Measurements from ENCODE around the gene YIPF5. TPM values are rescaled to one million over a fixed set of nuclear protein-coding genes. Genes with fewer than 3 reads are reported as not detected.

The YIPF5 gene
- polyA plus RNA-seq, 1 donor (not counting 4 experiments of a cell fraction or from before 2014, with no cell fraction given), result 83.9 TPM

DNA sequence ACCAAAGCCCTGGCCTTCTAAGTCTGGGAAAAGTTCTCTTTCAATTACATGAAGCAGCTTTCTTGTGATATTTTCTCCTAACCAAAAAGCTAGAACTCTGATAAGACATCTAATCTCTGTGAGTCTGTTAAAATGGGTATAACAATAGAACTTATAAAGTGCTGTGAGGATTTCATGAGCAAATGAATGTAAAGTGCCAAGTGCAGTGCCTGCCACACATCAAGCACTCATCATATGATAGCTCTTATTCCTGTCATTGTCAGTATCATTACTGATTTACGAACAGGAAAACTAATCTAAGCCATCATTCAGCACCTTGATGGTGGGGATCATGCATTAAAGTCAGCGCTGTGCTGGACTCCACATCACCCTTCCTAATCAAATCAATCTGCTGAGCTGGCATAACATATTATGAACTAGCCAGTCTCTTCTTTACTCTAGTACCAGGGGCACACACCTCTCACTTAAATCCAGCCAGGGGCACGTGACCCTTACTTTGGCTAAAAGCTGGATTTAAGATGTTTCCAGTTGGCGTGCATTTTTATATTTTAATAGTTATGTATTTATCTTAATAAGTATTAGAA lies 37.3 kb downstream of the YIPF5 start:
- Histone ChIP-seq H3K79me2 (ENCODE audit: control insufficient read depth, insufficient read depth, low read length) (no peaks in the 10 kb centered on the region), H3K36me3 (ENCODE audit: control insufficient read depth in 2 of 2, extremely low read depth in 1 of 2, insufficient read depth in 2 of 2, low read length in 2 of 2) (no peaks in the 10 kb centered on the region), H3K4me2 (ENCODE audit: control insufficient read depth, extremely low read depth, insufficient read depth, low read depth, low read length) (no peak overlapping the region), H3K27me3 (ENCODE audit: control insufficient read depth, extremely low read depth, insufficient read depth, low read length) (no peaks in the 10 kb centered on the region), H4K20me1 (ENCODE audit: control insufficient read depth, extremely low read depth, insufficient read depth, low read length) (no peaks in the 10 kb centered on the region), H3K9ac (ENCODE audit: control insufficient read depth, extremely low read depth, insufficient read depth, low read length) (no peak overlapping the region), H3K4me1 (ENCODE audit: control insufficient read depth, extremely low read depth, insufficient read depth, low read length) (no peaks in the 10 kb centered on the region), H3K4me3 (ENCODE audit: control insufficient read depth in 2 of 3, extremely low read depth in 1 of 3, insufficient read depth in 2 of 3, low read depth in 1 of 3, low read length in 3 of 3) (no peak overlapping the region), H3K9me3 (ENCODE audit: control insufficient read depth, low read depth, low read length) (no peaks in the 10 kb centered on the region), H3K27ac (ENCODE audit: control insufficient read depth, insufficient read depth, low read length) (no peak overlapping the region), H3K9me1 (ENCODE audit: control insufficient read depth, extremely low read depth, insufficient read depth, low read length) (no peaks in the 10 kb centered on the region), H2AFZ (ENCODE audit: control insufficient read depth, low read length) (no peak overlapping the region)
- DNase-seq (ENCODE audit: low read depth, low spot score), result no peak
- TF ChIP-seq, protein P1, sequence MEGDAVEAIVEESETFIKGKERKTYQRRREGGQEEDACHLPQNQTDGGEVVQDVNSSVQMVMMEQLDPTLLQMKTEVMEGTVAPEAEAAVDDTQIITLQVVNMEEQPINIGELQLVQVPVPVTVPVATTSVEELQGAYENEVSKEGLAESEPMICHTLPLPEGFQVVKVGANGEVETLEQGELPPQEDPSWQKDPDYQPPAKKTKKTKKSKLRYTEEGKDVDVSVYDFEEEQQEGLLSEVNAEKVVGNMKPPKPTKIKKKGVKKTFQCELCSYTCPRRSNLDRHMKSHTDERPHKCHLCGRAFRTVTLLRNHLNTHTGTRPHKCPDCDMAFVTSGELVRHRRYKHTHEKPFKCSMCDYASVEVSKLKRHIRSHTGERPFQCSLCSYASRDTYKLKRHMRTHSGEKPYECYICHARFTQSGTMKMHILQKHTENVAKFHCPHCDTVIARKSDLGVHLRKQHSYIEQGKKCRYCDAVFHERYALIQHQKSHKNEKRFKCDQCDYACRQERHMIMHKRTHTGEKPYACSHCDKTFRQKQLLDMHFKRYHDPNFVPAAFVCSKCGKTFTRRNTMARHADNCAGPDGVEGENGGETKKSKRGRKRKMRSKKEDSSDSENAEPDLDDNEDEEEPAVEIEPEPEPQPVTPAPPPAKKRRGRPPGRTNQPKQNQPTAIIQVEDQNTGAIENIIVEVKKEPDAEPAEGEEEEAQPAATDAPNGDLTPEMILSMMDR (optimal IDR thresholded peaks at IDR 0.05 in 1 of 3, IDR thresholded peaks at IDR 0.05 in 1 of 3, conservative IDR thresholded peaks at IDR 0.05 in 1 of 3; ENCODE audit: extremely low read depth in 1 of 3, insufficient read depth in 2 of 3, low read length in 3 of 3), result no peak
- TF ChIP-seq EZH2 (IDR thresholded peaks at IDR 0.05; ENCODE audit: low read length), result no peak
- FAIRE-seq, result no peak
- dilution Hi-C loops (cut with MboI; ENCODE audit: extremely low pct_ligation_motif_present, low sequenced_read_pairs), result no loop called here

DNA sequence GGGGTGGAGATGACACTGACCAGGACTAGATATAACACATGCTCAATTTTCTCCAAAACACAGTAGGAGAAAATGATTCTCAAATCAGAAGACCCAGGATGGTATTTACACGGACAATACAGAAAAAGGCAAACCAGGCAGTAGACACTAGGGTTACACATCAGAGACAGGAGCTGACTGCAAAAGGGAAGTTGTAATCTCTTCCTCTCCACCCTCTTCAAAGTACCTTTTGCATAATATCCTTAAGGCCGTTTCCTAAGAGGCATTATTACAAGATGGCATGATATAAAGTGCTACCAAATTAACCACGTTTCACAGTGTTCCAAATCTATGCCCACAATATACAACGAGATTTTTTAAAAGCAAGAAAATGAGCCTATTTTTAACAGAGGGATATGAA lies 39.2 kb downstream of the YIPF5 start:
- no peak overlapping the region for H3K27ac ChIP-seq (ENCODE audit: control insufficient read depth, insufficient read depth, low read length)
- dilution Hi-C loops (cut with MboI; ENCODE audit: extremely low pct_ligation_motif_present, low sequenced_read_pairs), result no loop called here
- no peak for DNase-seq (ENCODE audit: low read depth, low spot score)
- H3K9me1 ChIP-seq (ENCODE audit: control insufficient read depth, extremely low read depth, insufficient read depth, low read length), result no peaks in the 10 kb centered on the region
- H2AFZ ChIP-seq (ENCODE audit: control insufficient read depth, low read length), result no peak overlapping the region
- H3K4me3 ChIP-seq (ENCODE audit: control insufficient read depth in 2 of 3, extremely low read depth in 1 of 3, insufficient read depth in 2 of 3, low read depth in 1 of 3, low read length in 3 of 3), result no peak overlapping the region
- H3K36me3 ChIP-seq (ENCODE audit: control insufficient read depth in 2 of 2, extremely low read depth in 1 of 2, insufficient read depth in 2 of 2, low read length in 2 of 2), result no peaks in the 10 kb centered on the region
- H3K27me3 ChIP-seq (ENCODE audit: control insufficient read depth, extremely low read depth, insufficient read depth, low read length), result no peaks in the 10 kb centered on the region
- H3K9ac ChIP-seq (ENCODE audit: control insufficient read depth, extremely low read depth, insufficient read depth, low read length), result no peak overlapping the region
- H3K4me2 ChIP-seq (ENCODE audit: control insufficient read depth, extremely low read depth, insufficient read depth, low read depth, low read length), result no peak overlapping the region
- no peaks in the 10 kb centered on the region for H3K9me3 ChIP-seq (ENCODE audit: control insufficient read depth, low read depth, low read length)
- H4K20me1 ChIP-seq (ENCODE audit: control insufficient read depth, extremely low read depth, insufficient read depth, low read length), result no peaks in the 10 kb centered on the region
- no peaks in the 10 kb centered on the region for H3K79me2 ChIP-seq (ENCODE audit: control insufficient read depth, insufficient read depth, low read length)
- FAIRE-seq, result no peak
- TF ChIP-seq EZH2 (IDR thresholded peaks at IDR 0.05; ENCODE audit: low read length), result no peak
- no peaks in the 10 kb centered on the region for H3K4me1 ChIP-seq (ENCODE audit: control insufficient read depth, extremely low read depth, insufficient read depth, low read length)

DNA sequence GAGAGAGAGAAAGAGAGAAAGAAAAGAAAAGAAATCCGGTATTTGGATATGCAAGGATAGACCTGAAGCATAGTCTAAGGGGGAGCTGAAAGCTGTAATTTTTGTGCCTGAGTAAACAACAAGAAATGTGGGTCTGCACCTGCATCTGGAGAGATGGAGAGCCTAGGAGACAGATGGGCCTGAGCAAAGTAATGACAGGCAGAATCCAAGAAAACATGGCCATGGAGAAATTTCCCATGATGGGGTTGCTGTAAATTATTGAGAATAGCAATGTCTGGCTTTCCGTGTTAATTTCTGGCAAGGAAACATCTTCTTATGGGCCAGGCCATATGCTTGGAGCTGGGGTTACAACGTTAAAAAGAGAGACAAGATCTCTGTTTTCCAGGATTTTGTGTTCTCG lies 40.2 kb downstream of the YIPF5 start:
- H3K9me3 ChIP-seq (ENCODE audit: control insufficient read depth, low read depth, low read length), result no peaks in the 10 kb centered on the region
- no peak for FAIRE-seq
- dilution Hi-C loops (cut with MboI; ENCODE audit: extremely low pct_ligation_motif_present, low sequenced_read_pairs), result no loop called here

More for the DNA sequence above, 40.2 kb downstream of the YIPF5 start:
- Histone ChIP-seq H3K79me2 (ENCODE audit: control insufficient read depth, insufficient read depth, low read length) (no peaks in the 10 kb centered on the region), H3K4me3 (ENCODE audit: control insufficient read depth in 2 of 3, extremely low read depth in 1 of 3, insufficient read depth in 2 of 3, low read depth in 1 of 3, low read length in 3 of 3) (no peak overlapping the region), H3K4me1 (ENCODE audit: control insufficient read depth, extremely low read depth, insufficient read depth, low read length) (no peaks in the 10 kb centered on the region), H3K9me1 (ENCODE audit: control insufficient read depth, extremely low read depth, insufficient read depth, low read length) (no peaks in the 10 kb centered on the region), H3K9ac (ENCODE audit: control insufficient read depth, extremely low read depth, insufficient read depth, low read length) (no peak overlapping the region), H3K36me3 (ENCODE audit: control insufficient read depth in 2 of 2, extremely low read depth in 1 of 2, insufficient read depth in 2 of 2, low read length in 2 of 2) (no peaks in the 10 kb centered on the region), H2AFZ (ENCODE audit: control insufficient read depth, low read length) (no peak overlapping the region), H4K20me1 (ENCODE audit: control insufficient read depth, extremely low read depth, insufficient read depth, low read length) (no peaks in the 10 kb centered on the region), H3K27me3 (ENCODE audit: control insufficient read depth, extremely low read depth, insufficient read depth, low read length) (no peaks in the 10 kb centered on the region), H3K4me2 (ENCODE audit: control insufficient read depth, extremely low read depth, insufficient read depth, low read depth, low read length) (no peak overlapping the region), H3K27ac (ENCODE audit: control insufficient read depth, insufficient read depth, low read length) (no peak overlapping the region)
- TF ChIP-seq, protein P1 (optimal IDR thresholded peaks at IDR 0.05 in 1 of 3, IDR thresholded peaks at IDR 0.05 in 1 of 3, conservative IDR thresholded peaks at IDR 0.05 in 1 of 3; ENCODE audit: extremely low read depth in 1 of 3, insufficient read depth in 2 of 3, low read length in 3 of 3), result no peak
- TF ChIP-seq EZH2 (IDR thresholded peaks at IDR 0.05; ENCODE audit: low read length), result no peak
- no peak for DNase-seq (ENCODE audit: low read depth, low spot score)

Measured in keratinocyte (primary cell).